ENCODE measurements around the gene DECR2. TPM values are rescaled to one million over a fixed set of nuclear protein-coding genes. Genes with fewer than 3 reads are reported as not detected.

DECR2 gene
- total and polyA plus RNA-seq, 9 of the 15 experiments (the other 6 are each of a cell fraction or from before 2014, with no cell fraction given), result 1.0 to 31.9 (median 10.3) TPM

DNA sequence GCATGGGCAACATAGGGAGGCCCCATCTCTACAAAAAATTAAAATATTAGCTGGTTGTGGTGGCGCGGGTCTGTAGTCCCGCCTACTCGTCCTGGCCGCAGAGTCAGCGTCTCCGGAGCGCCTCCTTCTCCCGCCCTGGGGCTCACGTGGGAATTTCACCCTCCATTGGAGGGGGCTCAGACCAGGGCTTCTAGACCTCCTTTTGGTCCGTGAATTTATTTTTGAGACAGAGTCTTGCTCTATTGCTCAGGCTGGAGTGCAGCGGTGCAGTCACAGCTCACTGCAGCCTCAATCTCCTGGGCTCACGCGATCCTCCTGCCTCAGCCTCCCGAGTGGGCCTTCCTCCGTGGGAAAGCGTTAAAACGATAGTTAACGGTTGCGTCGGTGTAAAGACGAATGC is 5.1 kb upstream of the DECR2 start (continued):
- TF ChIP-seq MGA (IDR thresholded peaks at IDR 0.05) (peak; percentile 86), MYBL2 (IDR thresholded peaks at IDR 0.05; ENCODE audit: low read depth) (peak; percentile 60), MYBL2 (CRISPR knock-in tag; IDR thresholded peaks at IDR 0.05; ENCODE audit: borderline replicate concordance) (no peak), FOXA1 (IDR thresholded peaks at IDR 0.05; ENCODE audit: borderline replicate concordance) (no peak), RBM34 (IDR thresholded peaks at IDR 0.05; ENCODE audit: borderline replicate concordance, insufficient read depth, low read length) (no peak), FOXP1 (CRISPR knock-in tag; IDR thresholded peaks at IDR 0.05) (0 out of 2 replicates have a peak, but pooled peaks have one; percentile 68), MTA2 (IDR thresholded peaks at IDR 0.05; ENCODE audit: low read depth) (peak; percentile 33; the same call in 1 of the 2 replicates)
- TF ChIP-seq, protein P1, sequence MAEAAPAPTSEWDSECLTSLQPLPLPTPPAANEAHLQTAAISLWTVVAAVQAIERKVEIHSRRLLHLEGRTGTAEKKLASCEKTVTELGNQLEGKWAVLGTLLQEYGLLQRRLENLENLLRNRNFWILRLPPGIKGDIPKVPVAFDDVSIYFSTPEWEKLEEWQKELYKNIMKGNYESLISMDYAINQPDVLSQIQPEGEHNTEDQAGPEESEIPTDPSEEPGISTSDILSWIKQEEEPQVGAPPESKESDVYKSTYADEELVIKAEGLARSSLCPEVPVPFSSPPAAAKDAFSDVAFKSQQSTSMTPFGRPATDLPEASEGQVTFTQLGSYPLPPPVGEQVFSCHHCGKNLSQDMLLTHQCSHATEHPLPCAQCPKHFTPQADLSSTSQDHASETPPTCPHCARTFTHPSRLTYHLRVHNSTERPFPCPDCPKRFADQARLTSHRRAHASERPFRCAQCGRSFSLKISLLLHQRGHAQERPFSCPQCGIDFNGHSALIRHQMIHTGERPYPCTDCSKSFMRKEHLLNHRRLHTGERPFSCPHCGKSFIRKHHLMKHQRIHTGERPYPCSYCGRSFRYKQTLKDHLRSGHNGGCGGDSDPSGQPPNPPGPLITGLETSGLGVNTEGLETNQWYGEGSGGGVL (CRISPR knock-in tag; IDR thresholded peaks at IDR 0.05), result no peak
- TF ChIP-seq, protein P2, sequence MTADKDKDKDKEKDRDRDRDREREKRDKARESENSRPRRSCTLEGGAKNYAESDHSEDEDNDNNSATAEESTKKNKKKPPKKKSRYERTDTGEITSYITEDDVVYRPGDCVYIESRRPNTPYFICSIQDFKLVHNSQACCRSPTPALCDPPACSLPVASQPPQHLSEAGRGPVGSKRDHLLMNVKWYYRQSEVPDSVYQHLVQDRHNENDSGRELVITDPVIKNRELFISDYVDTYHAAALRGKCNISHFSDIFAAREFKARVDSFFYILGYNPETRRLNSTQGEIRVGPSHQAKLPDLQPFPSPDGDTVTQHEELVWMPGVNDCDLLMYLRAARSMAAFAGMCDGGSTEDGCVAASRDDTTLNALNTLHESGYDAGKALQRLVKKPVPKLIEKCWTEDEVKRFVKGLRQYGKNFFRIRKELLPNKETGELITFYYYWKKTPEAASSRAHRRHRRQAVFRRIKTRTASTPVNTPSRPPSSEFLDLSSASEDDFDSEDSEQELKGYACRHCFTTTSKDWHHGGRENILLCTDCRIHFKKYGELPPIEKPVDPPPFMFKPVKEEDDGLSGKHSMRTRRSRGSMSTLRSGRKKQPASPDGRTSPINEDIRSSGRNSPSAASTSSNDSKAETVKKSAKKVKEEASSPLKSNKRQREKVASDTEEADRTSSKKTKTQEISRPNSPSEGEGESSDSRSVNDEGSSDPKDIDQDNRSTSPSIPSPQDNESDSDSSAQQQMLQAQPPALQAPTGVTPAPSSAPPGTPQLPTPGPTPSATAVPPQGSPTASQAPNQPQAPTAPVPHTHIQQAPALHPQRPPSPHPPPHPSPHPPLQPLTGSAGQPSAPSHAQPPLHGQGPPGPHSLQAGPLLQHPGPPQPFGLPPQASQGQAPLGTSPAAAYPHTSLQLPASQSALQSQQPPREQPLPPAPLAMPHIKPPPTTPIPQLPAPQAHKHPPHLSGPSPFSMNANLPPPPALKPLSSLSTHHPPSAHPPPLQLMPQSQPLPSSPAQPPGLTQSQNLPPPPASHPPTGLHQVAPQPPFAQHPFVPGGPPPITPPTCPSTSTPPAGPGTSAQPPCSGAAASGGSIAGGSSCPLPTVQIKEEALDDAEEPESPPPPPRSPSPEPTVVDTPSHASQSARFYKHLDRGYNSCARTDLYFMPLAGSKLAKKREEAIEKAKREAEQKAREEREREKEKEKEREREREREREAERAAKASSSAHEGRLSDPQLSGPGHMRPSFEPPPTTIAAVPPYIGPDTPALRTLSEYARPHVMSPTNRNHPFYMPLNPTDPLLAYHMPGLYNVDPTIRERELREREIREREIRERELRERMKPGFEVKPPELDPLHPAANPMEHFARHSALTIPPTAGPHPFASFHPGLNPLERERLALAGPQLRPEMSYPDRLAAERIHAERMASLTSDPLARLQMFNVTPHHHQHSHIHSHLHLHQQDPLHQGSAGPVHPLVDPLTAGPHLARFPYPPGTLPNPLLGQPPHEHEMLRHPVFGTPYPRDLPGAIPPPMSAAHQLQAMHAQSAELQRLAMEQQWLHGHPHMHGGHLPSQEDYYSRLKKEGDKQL (CRISPR knock-in tag; IDR thresholded peaks at IDR 0.05; ENCODE audit: borderline replicate concordance), result no peak

Measured in K562 (cell line).